Activated CD4-positive, alpha-beta T cell treated with anti-CD3 and anti-CD28 coated beads for 4 hours (primary cell): ENCODE data around the gene MAP4K3.

ENCODE experiments used
- DNase-seq, 2 donors: peaks; one replicate each; pipeline ENCODE4 v3.0.0-alpha.2; 2020

Gene MAP4K3

GRCh38 chr2:39437522-39438296, 624 bp upstream of the MAP4K3 start:
- peak; percentile 19 to 26 for DNase-seq

- no peak for DNase-seq
Observed at GRCh38 chr2:39435741-39436591, 1.1 kb downstream of the MAP4K3 start.

GRCh38 chr2:39435234-39435633, 1.9 kb downstream of the MAP4K3 start:
- DNase-seq, result no peak

GRCh38 chr2:39434233-39434897, 2.7 kb downstream of the MAP4K3 start:
- DNase-seq, result no peak

- DNase-seq, result no peak
Observed at GRCh38 chr2:39433586-39434195, 3.4 kb downstream of the MAP4K3 start.

GRCh38 chr2:39432701-39433100, 4.4 kb downstream of the MAP4K3 start:
- no peak for DNase-seq

- no peak for DNase-seq
Observed at GRCh38 chr2:39431592-39432316, 5.3 kb downstream of the MAP4K3 start.

GRCh38 chr2:39429746-39430145, 7.3 kb downstream of the MAP4K3 start:
- DNase-seq, result no peak

GRCh38 chr2:39424951-39425350, 12.1 kb downstream of the MAP4K3 start:
- DNase-seq, result no peak

- no peak for DNase-seq
Observed at GRCh38 chr2:39422700-39423099, 14.4 kb downstream of the MAP4K3 start.

- DNase-seq, result no peak
Observed at GRCh38 chr2:39421354-39421753, 15.7 kb downstream of the MAP4K3 start.

- DNase-seq, result no peak
Observed at GRCh38 chr2:39419282-39420223, 17.5 kb downstream of the MAP4K3 start.

- no peak for DNase-seq
Observed at GRCh38 chr2:39418491-39418890, 18.6 kb downstream of the MAP4K3 start.

- no peak for DNase-seq
Observed at GRCh38 chr2:39416140-39416539, 20.9 kb downstream of the MAP4K3 start.

- no peak for DNase-seq
Observed at GRCh38 chr2:39413063-39413737, 23.9 kb downstream of the MAP4K3 start.

- DNase-seq, result no peak
Observed at GRCh38 chr2:39411181-39411944, 25.7 kb downstream of the MAP4K3 start.

GRCh38 chr2:39409697-39410389, 27.2 kb downstream of the MAP4K3 start:
- no peak for DNase-seq

- no peak for DNase-seq
Observed at GRCh38 chr2:39408351-39409136, 28.5 kb downstream of the MAP4K3 start.
